ENCODE results near the gene COL4A2.

The COL4A2 gene

DNA sequence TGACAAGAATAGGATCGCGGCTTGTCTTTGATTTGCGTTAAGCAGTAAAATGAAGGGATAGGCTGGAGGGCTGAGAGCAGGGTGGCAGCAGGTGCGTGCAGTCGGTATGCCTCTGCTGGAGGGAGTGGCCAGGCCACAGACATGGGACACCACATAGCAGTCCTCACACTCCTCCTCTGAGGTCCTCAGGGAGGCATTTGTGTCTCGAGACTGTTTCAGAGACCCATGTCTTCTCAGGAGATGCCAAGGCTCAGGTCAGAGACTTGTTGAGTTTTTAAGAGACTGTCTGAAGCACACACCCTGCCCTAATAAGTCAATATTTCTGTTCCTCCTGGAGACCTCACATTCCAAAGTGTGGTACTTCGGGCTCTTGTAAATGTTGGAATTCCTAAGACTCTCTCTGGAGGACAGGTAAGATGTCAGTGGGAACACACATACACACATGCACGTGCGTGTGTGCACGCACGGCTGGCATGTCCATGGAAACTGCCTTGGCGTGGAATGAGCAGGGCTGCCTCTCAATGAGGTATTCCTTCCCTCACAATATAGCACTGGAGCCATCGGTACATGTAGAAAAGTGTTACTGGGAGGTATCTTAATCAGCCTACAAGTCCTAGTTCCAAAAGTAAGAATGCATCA is 46.4 kb downstream of the COL4A2 start:
- DNase-seq (ENCODE audit: low read depth in 2 of 3, low spot score in 1 of 3): no peak

DNA sequence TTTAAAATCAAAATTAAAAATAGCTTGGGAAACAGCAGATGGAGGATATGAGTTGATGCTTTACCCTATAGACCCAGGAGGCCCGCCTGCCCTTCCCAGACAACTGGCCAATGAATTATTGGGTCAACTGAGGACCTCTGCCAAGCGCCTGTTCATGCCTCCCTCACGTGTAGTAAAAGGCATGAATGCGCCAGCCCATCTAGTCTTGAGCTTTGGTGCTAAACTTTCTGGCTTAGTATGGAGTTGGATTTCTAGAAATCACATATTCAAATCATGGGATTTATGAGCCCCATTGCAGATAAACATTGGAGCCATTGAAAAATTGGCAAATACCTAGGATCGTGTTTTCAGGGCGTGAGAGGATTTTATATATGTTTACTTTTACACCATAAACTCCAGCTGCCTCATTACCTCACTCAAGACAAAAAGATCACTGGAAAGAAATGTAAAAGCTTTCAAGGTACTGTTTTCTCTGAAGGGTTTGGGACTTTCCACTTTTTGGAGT is 47.1 kb downstream of the COL4A2 start:
- no peak for DNase-seq (ENCODE audit: low read depth in 2 of 3, low spot score in 1 of 3)

DNA sequence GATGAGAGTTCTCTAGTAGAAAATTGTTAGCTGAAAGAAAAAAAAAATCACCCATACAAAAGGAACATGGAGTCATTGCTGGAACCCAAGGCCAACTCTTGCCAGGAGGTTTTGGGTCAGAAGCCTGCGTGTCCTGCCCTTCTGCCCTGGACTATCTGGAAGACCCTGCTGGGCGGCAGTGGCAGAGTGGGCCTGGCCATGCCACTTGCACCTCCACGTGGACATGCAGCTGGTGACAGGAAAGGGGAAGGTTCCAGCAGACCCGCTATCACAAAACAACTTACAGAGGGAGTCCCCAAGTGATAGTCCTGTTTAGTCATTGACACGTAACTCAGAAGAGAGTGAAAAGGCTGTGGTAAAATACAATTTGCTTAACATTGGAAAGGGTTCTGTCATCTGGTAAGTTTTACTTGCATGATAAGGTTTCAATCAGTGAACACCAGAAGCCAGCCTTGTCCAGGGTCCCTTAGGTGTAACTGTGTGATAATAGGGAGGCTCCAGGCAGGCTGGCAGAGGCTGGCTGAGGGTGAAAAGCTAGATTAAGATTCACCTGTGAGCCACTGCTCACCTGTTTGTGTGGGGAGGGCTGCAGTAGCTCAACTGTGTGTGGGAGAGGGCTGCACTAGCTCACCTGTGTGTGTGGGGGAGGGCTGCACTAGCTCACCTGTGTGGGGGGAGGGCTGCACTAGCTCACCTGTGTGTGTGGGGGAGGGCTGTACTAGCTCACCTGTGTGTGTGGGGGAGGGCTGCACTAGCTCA is 47.8 kb downstream of the COL4A2 start:
- no peak for DNase-seq (ENCODE audit: low read depth in 2 of 3, low spot score in 1 of 3)

GRCh38 chr13:110356362-110356761 is 49.3 kb downstream of the COL4A2 start:
- DNase-seq (ENCODE audit: low read depth in 2 of 3, low spot score in 1 of 3): no peak

DNA sequence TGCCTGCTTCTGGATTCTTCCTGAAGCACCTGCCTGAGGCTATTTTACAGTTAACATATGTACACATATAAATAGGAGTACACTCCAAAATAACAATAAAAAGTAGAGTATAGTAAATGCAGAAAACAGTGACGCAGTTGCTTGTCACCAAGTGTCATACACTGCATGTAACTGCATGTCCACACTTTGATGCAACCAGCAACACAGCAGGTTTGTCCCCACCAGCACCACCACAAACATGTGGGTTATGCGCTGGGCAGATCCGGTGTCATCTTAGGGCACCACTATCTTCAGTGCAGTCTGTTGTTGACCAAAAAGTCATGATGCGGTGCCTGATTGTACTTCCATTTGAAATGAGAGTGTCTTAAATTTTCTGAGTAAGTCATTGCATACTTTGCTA is 51.3 kb downstream of the COL4A2 start:
- no peak for DNase-seq (ENCODE audit: low read depth in 2 of 3, low spot score in 1 of 3)

DNA sequence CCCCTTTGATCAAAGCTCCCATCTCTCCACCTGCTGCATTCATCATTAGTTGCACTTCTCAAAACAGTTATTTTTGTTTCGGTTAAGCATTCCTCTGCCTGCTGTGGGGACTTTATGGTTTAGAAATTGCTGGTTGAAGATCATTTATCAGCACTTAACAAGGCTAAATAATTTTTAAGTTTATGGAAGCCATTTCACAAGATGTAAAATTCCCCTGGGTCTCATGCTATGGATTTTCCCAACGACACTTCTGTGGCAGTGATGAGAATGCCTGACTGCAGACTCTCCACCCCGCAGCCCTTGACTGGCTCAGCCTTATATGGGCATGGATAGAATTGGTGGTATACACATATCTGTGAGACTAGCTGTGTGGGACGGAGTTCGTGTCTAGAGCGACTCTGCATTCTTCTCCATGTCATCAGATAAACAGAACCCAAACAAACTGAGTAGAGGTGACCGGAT is 52.8 kb downstream of the COL4A2 start:
- no peak for DNase-seq (ENCODE audit: low read depth in 2 of 3, low spot score in 1 of 3)

GRCh38 chr13:110360598-110360997 is 53.5 kb downstream of the COL4A2 start:
- DNase-seq (ENCODE audit: low read depth in 2 of 3, low spot score in 1 of 3): no peak

DNA sequence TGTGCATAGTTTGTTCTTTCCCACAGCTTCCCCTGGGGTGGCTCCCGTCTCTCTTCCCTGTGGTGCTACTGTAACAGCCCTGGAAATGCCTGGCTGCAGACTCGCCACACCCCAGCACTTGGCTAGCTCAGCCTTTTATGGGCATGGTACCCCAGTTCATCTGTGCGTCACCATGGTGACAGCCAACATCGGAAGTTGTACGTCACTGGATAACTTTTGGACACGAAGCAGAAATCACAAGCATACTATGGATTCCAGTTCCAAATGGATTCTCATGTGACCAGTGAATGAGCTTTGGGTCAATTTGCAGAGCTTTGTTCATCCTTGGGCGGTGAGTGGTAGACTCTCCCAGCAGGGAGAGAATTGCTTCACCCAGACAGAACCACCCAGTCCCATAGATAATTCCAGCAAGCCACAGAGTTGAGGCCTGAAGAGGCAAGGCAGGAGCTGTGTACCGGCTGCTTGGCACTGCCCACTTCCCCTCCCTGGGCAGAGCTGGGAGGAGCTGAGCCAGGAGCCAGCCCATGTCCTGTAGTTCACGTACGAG is 54.4 kb downstream of the COL4A2 start:
- DNase-seq (ENCODE audit: low read depth in 2 of 3, low spot score in 1 of 3): no peak

DNA sequence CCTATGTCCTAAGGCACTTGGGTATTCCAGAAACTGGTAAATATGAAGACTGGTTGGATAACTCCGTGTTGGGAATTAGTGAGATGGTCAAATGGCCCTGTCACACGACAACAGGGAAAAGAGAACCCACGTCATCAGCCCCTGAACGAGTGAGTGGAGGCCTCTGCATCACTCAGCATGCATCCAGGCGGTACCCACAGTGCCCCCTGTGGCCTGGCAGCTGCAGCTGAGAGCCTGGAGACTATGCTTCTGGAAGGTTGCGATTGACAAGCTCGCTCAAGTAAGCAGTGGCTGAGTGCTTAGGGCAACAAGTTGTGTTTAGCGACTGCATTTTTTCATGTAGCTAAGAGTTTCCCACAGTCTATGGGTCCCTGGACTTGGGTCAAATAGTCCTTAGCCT is 55.9 kb downstream of the COL4A2 start:
- no peak for DNase-seq (ENCODE audit: low read depth in 2 of 3, low spot score in 1 of 3)

DNA sequence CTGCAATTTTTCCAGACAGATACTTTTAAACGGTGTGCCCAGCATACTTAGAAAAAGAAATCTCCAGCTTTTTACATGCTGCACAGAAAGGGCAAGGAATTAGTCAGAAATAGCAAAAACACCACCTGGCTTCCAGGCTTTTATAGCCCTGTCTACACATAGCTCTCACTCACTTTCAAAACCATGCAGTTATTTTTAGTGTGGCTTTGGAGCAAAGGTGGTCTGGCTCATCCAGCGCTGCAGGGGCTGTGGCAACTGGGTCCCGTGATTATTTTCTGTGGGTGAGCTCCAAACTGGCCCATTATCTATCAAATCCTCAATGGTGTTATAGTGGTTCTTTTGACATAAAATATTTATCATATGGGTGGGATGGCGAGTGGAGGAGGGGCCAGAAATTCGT is 57.0 kb downstream of the COL4A2 start:
- DNase-seq (ENCODE audit: low read depth in 2 of 3, low spot score in 1 of 3): no peak

GRCh38 chr13:110365876-110366275 is 58.8 kb downstream of the COL4A2 start:
- DNase-seq (ENCODE audit: low read depth in 2 of 3, low spot score in 1 of 3): no peak

DNA sequence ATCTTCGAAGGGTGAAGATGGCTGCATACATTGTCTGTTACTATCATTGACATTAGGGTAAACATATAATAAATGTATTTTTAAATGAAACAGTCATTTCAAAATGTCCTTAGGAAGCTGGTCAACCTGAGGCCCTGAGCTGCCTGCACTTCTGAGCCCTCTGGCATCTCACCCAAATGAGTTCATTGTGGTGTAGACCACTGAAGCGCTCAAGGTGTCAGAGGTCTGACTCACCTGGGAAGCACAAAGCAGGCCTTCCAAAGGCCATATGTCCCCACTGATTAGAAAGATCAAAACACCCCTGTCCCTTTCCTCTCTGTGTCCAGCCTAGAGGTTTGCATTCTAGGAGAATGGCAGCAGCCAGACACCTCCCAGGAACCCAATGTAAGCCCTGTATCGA is 59.6 kb downstream of the COL4A2 start:
- DNase-seq (ENCODE audit: low read depth in 2 of 3, low spot score in 1 of 3): no peak

DNA sequence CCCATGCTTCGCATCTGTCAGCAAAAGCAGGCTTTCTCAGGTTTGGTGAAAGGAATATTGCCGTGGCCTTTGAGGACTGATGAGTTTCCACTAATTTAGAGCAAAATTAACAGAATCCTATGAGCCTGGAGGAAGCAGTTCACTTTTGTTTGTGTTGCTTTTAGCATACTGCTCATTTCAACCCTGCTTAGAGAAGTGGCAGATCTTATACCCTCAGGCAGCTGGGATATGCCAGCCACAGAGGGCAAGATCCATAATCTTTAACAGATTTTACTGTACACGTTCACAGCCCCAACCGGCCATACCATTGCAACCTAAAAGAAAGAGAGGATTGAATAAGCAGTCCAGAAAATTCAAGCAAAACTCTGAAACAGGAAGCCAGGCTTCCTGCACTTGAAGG is 60.5 kb downstream of the COL4A2 start:
- no peak for DNase-seq (ENCODE audit: low read depth in 2 of 3, low spot score in 1 of 3)

- DNase-seq (ENCODE audit: low read depth in 2 of 3, low spot score in 1 of 3): no peak
These were observed 61.3 kb downstream of the COL4A2 start for GRCh38 chr13:110368408-110368807.

DNA sequence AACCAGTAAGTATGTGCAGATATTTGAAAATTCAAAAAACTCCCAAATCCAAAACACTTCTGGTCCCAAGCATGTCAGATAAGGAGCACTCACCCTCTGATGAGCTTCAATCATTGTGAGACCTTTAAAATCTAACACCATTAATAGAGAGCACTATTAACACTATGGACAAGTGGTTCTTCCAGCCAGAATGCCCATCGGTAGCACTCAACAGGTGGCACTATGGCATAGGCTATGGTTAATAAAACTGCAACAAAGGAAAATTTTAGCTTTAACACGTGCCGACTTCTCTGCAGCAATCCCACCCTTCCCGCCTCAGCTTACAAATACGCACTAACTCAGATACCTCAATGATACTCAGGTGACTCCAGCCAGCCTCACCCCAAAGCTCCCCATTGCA is 62.3 kb downstream of the COL4A2 start:
- DNase-seq (ENCODE audit: low read depth in 2 of 3, low spot score in 1 of 3): no peak

DNA sequence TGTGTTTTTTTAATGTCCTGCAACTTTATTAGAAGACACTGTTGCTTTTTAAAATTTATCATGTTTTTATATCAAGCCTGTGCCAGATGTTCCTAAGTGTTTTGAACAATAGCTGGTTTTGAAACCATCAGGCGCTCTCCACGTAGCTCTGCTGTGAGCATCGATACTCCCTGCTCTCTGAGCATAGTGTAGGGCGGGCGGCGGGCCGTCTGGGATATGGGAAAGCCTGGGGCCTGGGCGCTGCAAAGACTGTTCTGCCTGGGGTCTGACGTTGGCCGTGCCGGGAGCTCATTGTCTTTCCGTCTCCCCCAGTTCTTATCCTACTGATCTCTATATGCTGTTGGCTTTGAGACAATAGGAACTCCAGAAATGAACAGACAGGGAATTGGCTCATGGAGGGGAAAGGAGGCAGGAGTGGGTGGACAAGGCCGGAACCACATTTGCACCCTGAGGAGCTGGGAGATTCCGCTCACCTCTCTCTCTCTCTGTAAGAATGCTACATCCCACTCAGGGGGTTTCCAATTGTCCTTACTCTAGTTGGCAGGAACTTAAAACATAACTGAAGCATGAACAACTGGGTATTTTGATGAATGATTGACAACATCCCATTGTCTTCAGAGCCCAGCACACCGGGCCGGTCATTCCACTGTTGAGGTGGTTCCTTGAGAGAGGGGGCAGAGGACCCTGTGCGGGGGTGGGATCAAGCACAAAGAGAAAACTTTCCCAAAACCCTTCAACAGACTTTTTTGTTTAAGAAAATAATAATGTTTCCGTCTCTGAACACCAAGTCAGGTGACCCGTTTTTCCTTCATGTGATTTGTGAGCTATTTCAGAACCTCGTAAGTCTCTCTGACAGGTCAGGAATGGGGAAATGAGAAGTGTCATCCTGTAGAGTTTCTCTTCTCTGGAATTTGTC is 64.7 kb downstream of the COL4A2 start:
- DNase-seq (ENCODE audit: low read depth in 2 of 3, low spot score in 1 of 3): no peak

- DNase-seq (ENCODE audit: low read depth in 2 of 3, low spot score in 1 of 3): no peak
These were observed 65.6 kb downstream of the COL4A2 start for GRCh38 chr13:110372676-110373075.

DNA sequence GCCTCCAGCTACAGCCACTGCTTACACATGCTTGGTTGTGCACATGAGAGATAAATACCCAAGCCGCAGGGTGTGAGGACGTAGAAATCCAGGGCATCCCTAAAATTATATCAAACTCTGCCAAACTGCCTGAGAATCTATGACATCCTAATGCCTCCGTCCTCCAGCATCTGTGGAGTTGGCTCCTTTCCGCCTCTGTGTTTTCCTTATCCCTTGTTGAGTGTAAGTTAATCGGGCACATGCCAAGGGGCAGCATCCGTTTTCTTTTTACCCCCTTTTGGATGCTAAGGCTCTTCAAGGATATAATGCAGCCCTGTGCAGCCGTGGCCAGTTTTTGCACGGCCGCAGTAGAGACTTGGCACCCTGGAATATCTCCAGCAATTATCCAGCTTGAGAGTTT is 66.5 kb downstream of the COL4A2 start:
- DNase-seq (ENCODE audit: low read depth in 2 of 3, low spot score in 1 of 3): no peak

DNA sequence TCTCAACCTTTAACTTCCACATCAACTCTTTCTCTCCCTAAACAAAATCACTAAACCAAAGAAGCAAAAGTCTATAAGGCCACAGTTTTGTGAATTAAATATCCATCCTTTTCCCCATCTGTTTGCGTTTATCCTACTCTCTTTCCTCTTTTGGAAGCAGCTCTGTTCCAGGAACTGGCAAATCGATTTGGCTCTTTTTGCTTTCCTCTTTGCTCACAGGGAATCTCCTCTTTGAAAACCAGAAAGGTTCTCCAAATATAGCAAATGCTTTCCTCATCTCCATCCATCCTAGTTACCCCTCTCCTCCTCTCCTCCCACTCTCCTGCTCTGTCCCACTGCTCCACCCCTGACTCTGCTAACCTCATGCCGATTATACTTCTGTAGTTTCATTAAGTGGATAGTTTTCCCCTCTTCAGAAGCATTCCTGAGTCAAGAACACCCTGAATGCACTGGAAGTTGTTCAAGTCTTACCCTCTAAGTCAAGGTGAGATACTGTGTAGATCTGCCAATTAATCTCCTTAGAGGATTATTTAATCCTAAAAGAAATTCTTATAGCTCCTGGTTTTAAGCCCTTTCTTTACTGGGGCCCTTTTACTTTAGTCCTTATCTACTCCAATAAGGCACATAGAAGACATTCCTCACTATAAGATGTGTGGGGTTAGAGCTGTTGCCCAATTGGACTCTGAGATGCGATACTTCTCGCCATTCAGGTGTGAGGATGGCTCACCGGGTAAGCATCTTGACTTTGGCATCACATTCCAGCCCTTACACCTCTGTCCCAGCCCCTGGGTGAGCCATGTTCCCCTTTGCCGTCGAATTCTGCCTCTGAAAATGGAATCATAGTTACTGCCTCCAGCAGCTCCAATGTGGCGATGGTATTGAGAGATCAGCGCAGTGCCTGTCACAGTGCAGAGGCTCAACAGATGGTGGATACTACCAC is 67.6 kb downstream of the COL4A2 start:
- DNase-seq (ENCODE audit: low read depth in 2 of 3, low spot score in 1 of 3): no peak

- no peak for DNase-seq (ENCODE audit: low read depth in 2 of 3, low spot score in 1 of 3)
These were observed 69.0 kb downstream of the COL4A2 start for GRCh38 chr13:110376120-110376519.
